ENCODE measurements around the gene LASP1NB.
"Not testable (repeated sequence)": the region's sequence is repeated elsewhere in the genome, so short reads cannot be mapped to it uniquely, and the experiment has no call there.

LASP1NB gene

DNA sequence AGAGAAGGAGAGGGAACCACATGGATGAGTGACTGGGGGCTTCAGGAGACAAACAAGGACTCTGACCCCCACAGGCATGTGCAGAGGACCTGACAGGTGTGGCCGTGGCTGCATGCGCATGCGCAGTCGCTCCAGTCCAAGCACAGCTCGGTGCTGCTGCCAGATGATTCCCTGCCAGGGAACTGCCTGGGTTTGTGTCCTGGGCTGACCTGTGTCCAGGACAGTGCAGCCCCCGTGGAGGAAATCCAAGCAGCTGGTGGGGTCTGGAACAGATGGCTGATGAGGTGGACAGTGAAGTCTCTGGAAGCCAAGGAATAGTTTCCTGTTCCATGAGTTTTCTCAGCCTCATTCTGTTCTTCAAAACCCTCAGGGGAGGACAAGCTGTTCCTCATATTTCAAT is 28.2 kb upstream of the LASP1NB start:
- no peak for DNase-seq (ENCODE audit: low read depth)

DNA sequence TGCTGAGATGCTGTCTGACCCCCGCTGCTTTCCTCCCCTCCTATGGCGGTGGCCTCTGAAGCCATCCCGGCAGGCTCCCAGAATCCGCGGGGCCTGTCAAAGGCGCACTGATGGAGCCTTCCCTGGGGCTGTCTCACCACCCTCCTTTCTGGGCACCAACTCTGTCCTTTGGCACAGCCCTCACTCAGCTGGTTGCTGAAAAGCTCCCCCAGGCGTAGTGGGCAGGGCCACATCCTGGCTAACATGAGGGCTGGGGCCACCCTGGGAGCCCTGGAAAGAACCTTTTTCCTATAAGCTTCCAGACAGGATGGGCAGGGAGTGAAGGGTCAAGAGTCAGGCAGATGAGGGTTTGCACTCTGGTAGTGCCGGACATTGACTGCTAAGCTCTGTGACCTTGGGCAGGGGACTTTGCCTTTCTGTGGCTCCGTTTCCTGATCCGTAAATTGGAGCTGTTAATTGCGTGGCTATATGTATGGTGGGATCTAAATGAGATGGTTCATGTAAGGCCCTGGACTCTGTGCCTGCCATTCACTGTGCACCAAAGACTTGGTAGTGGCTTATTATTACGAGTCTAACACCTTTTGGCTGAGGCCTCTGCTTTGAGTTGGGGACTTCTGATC is 27.6 kb upstream of the LASP1NB start:
- DNase-seq (ENCODE audit: low read depth): no peak

DNA sequence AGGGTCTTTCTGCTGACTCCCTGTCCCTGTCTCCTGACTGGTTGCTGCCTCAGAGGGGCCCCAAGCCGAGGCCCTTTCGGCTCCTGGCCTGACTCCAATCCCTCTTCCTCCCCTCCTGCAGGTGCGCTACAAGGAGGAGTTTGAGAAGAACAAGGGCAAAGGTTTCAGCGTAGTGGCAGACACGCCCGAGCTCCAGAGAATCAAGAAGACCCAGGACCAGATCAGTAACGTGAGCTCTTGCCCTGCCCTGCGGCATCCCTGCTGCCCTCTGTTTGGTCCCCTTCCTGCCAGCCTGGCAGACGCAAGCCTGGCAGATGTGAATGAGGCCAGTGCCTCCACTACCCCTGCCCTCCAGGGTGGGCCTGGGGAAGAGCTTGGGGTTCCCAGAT is 27.1 kb upstream of the LASP1NB start:
- no peak for DNase-seq (ENCODE audit: low read depth)

DNA sequence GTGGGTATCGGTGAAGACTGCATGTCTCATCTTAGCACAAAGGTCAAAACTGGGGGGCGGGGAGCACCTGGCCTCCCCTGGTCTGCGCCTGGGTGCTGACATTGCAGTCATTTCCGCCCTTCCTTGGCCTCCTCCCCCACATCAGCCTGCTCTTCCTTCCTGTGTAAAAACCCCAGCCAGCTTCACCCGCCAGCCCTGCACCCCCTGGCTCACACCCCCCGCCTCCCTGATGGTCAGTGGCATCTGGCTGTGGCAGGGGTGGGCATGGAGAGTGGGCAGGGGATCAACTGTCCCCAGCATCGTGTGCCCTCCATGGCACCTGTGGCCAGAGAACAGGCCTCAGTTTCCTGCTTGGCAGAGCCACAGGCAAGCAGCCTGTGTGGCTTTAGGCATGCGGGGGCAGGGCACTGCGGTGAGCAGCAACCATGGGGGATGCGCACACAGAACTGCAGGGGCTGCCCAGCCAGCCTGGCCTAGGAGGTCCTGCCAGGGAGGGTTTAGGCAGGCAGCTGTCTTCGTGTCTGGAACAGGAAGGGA is 26.5 kb upstream of the LASP1NB start:
- peak; percentile 89 for DNase-seq (ENCODE audit: low read depth)

DNA sequence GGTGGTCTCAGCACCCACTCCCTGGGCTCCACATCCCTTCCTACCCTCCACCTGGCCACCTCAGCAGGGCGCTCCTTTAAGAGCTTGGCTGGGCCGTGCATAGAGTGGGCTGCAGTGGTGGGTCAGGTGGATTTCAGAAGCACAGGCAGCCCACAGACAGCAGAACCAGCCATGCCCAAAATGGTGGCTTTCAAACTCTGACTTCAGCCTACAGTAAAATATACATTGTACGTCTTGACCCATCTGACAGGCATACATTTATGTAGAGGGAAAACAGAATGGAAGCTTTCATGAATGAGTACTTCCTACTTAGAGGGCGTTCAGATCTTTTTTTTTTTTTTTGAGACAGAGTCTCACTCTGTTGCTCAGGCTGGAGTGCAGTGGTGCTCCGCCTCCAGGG is 26.0 kb upstream of the LASP1NB start:
- DNase-seq (ENCODE audit: low read depth): no peak

DNA sequence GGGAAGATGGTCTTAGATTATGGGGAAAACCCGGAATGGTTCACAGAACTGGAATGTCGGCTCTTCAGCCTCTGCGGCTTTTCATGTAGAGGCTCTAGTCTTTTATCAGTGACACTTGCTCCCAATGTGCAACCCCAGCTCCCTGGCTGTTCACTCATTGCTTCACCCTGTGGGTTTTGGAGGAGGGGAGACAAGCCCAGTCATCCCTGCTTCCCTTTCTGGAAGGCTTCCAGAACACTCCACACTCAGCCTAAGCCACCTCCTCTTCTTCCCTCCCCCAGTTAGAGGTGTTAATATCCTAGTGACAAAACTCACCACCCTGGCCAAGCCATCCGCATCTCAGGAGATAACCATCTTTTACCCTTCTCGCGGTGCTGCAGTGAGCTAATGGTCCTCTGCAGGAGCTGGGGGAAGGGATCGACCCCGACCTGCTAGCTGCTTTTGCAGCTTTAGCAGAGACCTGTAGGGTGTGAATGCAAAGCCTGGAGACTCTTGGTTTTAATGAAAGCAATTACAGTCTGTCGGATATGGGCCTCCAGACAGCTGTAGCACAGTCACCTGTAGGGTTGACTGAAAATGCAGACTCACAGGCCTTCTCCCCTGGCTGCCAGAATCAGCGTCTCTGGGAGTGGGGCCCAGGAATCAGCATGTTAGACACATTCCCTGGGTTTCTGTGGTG is 24.3 kb upstream of the LASP1NB start:
- DNase-seq (ENCODE audit: low read depth): peak; percentile 45

DNA sequence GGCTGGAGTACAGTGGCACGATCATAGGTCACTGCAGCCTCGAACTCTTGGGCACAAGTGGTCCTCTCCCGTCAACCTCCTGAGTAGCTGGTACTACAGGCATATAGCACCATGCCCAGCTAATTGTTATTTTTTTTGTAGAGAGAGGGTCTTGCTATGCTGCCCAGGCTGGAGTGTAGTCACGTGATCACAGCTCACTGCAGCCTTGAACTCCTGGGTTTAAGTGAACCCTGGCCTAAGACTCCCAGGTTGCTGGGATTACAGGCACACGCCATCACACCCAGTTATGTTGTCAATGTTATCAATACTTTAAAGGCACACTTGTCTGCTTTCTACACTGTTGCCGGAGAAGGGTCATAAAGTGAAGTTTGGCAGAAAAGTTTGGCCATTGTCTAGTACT is 22.0 kb upstream of the LASP1NB start:
- DNase-seq (ENCODE audit: low read depth): no peak

DNA sequence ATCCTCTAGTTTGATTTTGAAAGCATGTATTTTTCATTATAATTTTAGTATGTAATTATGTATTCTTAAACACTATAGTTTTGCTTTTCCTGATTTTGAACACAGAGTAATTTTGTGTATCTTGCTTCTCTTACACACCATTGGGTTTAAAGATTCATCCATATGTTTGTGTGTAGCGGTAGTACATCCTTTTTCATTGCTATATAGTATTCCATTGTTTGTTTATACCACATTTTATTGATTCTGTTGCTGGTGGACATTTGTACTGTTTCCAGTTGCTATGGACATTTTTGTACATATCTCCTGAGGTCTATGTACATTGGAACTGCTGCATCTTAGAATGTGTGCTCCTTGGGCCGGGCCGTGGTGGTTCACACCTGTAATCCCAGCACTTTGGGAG is 20.5 kb upstream of the LASP1NB start:
- no peak for DNase-seq (ENCODE audit: low read depth)

DNA sequence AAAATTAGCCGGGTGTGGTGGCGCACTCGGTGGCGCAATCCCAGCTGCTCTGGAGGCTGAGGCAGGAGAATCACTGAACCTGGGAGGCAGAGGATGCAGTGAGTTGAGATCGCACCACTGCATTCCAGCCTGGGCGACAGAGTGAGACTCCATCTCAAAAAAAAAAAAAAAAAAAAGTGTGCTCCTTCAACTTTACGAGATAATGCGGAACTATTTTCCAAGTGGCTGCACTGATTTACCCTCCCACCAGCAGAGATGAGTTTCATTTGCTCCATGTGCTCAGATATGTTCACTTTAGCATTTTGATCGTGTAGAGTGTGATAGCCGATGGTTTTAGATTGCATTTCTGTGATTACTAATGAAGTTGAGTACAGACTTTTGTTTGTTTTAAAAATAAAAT is 20.0 kb upstream of the LASP1NB start:
- DNase-seq (ENCODE audit: low read depth): no peak

DNA sequence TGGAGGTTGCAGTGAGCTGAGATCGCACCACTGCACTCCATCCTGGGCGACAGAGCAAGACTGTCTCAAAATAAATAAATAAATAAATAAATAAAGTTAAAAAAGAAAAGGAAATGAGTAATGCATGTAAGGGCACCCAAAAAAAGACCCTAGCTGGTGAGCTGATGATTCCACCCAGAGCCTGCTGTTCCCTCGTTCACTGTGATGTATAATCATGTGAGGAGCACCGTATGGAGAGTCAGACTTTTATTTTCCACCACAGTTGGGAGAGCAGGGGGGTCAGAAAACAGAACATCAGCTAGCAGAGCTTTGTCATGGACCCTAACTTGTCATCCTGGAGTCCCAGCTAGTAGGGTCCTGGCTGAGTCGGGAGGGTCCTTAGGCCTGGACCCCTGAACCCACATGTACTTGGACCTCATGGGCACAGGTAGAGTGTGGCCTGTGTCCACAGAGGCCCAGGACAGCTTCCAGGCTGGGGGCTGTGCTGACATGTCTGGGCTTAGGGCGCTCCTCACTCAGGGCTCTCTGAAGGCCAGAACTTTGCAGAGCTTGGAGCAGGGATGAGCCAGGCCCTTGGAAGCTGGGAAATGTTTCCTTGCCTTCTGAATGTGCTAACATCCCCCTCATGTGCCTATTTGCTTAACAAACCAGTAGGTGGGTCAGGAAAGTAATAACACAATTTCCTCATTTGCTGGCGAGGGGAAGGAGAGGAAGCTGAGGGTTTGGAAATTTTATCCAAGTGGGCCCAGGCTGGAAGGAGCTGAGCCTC is 18.8 kb upstream of the LASP1NB start:
- DNase-seq (ENCODE audit: low read depth): no peak

DNA sequence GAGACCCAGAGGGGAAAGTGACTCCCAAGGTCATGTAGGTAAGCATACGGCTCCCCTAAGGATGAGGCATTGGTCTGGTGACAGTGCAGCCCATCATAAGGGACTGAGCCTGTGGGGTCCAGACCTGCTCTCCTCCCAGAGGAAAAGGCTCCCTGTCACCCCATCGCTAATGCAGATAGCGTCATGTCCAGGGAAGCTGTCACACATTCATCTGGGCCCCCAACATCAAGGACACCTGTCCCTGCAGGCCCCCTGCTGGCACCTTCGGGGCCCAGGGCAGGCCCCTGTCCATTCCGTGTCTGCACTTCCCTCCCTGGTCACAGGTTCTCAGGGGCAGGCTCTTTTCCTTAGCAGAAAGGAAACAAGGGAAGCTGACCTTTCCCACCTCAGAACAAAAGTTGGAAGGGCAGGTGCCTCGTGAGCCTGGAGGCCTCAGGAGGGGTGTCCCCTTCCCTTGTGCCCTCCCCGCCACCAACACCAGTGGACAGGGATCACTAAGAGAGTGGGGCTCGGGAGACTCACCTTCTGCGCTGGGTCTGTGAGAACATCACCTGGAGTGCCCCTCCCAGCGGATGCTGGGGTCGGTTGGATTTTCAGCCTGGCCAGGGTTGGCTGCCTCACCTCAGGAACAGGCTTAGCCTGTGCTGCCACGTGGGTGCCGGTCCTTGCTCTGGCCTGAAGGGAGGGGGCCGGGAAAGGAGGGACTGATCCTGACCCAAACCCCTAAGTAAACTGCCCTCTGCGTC is 17.3 kb upstream of the LASP1NB start:
- DNase-seq (ENCODE audit: low read depth): no peak

DNA sequence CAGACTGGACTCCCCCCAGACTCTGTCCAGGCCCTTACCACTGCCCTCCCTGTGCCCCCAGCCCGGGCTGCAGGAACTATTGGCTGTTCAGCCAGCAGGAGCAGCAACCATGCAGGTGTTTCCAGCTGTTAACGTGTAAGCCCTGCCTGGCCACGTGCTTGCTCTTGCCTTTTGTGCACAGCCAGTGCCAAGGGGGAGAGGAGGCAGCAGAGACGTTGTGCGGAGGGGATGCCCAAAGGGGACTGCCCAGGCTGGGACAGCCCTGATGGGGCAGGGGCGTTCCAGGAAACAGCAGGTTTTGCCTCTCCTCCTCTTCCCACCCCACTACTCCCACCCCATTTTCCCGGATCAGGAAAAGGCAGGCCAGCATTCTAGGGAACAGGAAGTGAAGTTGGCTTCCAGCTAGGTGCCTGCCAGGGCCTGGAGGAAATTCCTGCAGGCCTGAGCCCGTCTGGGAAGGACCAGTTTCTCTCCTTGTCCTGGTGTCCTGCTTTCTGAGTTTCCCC is 16.7 kb upstream of the LASP1NB start:
- no peak for DNase-seq (ENCODE audit: low read depth)

DNA sequence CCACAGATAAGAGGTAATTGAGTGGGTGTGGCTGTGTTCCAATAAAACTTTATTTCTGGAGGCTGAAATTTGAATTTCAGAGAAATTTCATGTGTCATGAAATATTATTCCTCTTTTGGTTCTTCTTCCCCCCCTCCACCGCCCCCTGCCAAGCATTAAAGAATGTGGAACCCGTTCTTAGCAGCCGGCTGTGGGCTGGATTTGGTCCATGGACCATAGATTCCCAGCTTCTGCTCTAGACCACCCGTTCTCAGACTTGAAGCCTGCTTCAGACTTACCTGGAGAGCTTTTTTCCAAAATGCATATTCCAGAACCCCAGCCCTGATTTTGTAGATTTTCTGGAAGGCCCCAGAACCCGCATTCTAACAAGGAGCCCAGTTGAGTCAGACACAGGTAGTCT is 15.1 kb upstream of the LASP1NB start:
- DNase-seq (ENCODE audit: low read depth): no peak

DNA sequence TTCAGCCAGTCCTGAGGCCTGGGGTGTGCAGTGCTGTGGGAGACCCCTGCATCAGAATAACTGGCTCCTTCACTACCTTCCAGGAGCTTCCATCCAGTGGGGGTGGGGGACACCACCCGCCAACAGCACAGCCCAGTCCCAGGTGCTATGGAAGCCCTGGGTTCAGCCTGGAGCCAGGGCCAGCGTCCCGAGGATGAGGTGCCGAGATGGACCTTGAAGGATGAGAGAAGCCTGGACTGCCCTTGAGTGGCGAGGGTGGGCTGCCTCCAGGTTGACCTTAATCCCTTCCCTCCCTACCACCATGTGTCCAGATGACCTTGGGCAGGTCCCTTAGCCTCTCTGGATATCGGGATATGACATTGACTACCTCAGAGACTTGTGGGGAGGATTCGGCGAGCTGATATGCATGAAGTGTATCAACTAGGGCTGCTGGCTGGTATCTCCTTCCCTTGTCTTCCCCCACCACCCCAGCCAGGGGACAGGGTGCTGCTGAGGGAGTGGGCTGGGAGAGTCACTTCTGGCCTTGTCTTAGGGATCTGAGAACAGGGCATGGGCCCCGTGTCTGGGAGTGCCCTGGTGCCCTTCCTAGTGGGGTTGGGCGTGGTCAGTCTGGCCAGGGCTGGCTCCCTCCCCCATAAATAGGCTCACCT is 14.2 kb upstream of the LASP1NB start:
- DNase-seq (ENCODE audit: low read depth): no peak

DNA sequence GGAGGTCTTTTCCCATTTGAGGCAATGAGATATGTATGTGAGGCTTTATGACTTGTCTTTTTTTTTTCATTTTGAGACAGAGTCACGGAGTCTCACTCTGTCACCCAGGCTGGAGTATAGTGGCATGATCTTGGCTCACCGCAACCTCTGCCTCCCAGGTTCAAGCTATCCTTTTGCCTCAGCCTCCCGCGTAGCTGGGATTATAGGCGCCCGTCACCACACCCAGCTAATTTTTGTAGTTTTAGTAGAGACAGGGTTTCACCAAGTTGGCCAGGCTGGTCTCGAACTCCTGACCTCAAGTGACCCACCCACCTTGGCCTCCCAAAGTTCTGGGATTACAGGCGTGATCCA is 13.7 kb upstream of the LASP1NB start:
- not testable (repeated sequence) for DNase-seq (ENCODE audit: low read depth)

DNA sequence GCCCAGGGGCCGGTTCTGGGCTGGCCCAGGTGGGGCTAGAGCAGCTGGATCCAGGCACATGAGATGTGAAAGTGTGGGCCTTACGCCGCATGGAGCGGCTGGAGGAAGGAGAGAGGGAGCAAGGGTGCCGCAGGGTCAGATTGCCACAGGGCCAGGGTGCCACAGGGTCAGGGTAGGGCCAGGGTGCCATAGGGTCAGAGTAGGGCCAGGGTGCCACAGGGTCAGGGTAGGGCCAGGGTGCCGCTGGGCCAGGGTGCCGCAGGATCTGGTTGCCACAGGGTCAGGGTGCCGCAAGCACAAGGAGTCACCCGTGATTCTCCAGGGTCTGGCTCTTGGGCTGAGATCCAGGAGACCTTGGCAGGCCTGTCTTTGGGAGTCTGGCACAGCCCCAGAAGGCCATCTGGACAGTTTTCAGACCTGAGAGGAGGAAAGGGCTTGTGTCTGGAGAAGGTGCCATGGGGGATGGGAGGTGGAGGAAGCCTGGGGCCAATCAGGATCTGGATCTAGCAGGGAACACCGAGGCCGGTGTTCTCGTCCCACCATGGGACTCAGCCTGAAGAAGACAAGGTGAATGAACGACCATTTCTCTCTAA is 13.1 kb upstream of the LASP1NB start:
- DNase-seq (ENCODE audit: low read depth): no peak

DNA sequence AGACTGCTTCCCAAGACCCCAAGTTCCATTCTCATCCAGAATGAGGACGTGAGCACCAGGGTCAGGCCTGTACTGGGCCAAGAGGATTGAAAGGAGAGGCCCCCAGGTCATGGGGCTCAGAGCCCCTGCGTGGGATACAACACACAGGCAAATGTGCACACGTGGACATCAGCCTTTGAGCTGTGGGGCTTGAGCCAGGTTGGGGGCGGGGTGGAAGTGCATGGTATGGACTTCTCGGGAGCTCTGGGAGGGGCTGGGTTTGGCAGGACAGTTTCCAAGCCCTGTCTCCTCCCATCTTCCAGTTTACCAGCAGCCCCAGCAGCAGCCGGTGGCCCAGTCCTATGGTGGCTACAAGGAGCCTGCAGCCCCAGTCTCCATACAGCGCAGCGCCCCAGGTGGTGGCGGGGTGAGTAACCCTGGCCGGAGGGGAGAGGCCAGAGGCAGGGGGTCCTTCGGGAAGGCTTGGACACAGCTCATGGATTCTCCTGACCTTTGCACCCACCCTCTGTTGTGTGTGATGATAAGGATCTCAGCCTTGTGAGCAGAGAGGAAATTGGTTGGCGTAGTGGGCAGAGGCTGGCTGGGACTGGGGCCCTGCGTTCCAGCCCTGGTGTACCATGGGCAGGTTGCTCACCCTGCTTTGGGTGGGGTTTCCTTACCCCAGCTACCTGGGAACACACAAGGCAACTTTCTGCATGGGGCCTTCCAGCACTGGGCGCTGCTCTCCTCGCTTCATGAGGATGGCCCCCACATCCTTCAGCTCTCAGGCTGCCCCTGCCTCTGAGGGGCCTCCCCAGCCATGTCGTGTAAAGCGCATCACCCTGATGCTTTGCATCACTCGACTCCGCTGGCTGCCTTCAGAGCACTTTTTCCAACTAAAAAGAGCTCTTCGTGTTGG is 10.4 kb upstream of the LASP1NB start:
- DNase-seq (ENCODE audit: low read depth): no peak

DNA sequence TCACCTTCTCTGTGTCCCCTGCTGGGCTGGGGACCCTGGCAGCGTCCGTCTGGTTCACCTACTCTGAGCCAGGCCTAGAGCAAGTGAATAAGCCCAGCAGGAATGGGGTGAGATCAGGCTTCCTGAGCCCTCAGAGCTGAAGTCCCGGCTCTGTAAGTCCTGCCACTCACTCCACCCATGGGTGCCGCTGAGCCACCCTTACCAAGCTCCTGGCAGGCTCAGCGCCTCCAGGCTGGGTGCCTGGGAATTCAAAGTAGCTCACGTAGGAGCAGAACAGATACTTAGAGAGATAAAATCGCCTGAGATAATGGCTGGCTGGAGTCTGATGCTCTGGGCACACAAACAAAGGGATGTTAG is 9.8 kb upstream of the LASP1NB start:
- DNase-seq (ENCODE audit: low read depth): no peak

DNA sequence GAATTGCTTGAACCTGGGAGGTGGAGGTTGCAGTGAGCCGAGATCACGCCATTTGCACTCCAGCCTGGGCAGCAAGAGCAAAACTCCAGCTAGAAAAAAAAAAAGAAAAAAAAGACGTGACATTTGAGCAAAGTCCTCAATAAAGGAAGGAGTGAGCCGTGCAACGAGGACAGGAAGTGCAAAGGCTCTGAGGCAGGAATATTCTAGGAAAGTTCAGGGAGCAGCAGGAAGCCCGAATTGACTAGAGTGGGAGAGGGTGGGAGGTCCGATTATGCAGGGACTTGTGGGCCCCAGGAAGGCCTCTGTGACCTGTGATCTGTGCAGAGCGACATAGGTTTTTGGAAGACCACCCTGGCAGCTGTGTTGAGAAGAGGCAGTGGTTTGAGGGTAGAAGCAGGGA is 8.6 kb upstream of the LASP1NB start:
- DNase-seq (ENCODE audit: low read depth): no peak

DNA sequence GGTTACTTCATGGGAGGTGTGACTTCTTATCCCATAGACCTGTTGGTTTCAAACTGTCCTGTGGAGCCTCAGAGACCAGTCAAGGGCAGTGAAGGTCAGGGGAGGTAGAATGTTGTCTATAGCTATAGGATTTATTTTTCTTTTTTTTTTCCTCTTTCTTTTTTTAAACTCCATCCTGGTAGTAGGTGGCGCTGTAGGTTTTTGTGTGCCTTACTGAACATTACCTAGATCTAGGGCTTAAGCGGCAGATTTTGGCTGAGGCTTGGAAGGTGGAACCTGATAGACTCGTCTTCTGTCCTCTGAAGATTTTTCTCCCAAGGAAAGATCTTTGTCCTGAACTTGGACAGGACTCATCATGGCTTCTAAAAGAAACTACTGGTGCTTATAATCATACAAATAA is 8.2 kb upstream of the LASP1NB start:
- DNase-seq (ENCODE audit: low read depth): no peak

All from activated gamma-delta T cell treated with anti-CD3 and anti-CD28 coated beads, Interleukin-2, amount 50 U/mL, for 16 hours (primary cell).